ENCODE results near the gene CHIC2. TPM values are rescaled to one million over a fixed set of nuclear protein-coding genes. Genes with fewer than 3 reads are reported as not detected.
A peak's percentile ranks its signal among the peaks of the same experiment; 100 is the strongest.
"Not testable (repeated sequence)": the region's sequence is repeated elsewhere in the genome, so short reads cannot be mapped to it uniquely, and the experiment has no call there.

CHIC2 gene
- total and polyA plus RNA-seq, 2 experiments from 2014 or later = 61.8 to 70.0 TPM

- Histone ChIP-seq H3K27me3 (no peaks in the 10 kb centered on the region), H3K4me1 (ENCODE audit: insufficient read depth) (no peaks in the 10 kb centered on the region), H3K9me2 (replicated peaks; ENCODE audit: insufficient read depth) (no peaks in the 10 kb centered on the region), H3K9me3 (ENCODE audit: low read depth) (no peaks in the 10 kb centered on the region), H2AFZ (no peak overlapping the region), H3K27ac (no peak overlapping the region), H4K20me1 (ENCODE audit: insufficient read depth, poor library complexity, severe bottlenecking) (peaks cover 3% of the 10 kb centered on the region), H3K36me3 (replicated peaks; ENCODE audit: insufficient read depth, low read depth) (no peaks in the 10 kb centered on the region), H3K4me2 (peak overlapping the region; percentile 59), H3K4me3 (no peak overlapping the region), H3K79me2 (peaks cover 57% of the 10 kb centered on the region)
- no peak for DNase-seq (ENCODE audit: low spot score)
- TF ChIP-seq EZH2 (IDR thresholded peaks at IDR 0.05; ENCODE audit: borderline replicate concordance) (no peak), EZH2phosphoT487 (IDR thresholded peaks at IDR 0.05; ENCODE audit: low read depth, severe bottlenecking, unreplicated experiment) (no peak), CTCF (IDR thresholded peaks at IDR 0.05; ENCODE audit: poor library complexity) (no peak)
- WGBS (ENCODE audit: low lambda C conversion rate, missing lambda C conversion rate) = 47% methylated on average over 3 of the region's 3 CpGs
Measured at GRCh38 chr4:54032558-54033135, 31.8 kb downstream of the CHIC2 start.

- Histone ChIP-seq H3K36me3 (replicated peaks; ENCODE audit: insufficient read depth, low read depth) (no peaks in the 10 kb centered on the region), H4K20me1 (ENCODE audit: insufficient read depth, poor library complexity, severe bottlenecking) (peaks cover 17% of the 10 kb centered on the region), H3K27ac (no peak overlapping the region), H2AFZ (no peak overlapping the region), H3K4me2 (no peak overlapping the region), H3K27me3 (no peaks in the 10 kb centered on the region), H3K9me3 (ENCODE audit: low read depth) (no peaks in the 10 kb centered on the region), H3K4me1 (ENCODE audit: insufficient read depth) (no peaks in the 10 kb centered on the region), H3K9me2 (replicated peaks; ENCODE audit: insufficient read depth) (no peaks in the 10 kb centered on the region), H3K4me3 (no peak overlapping the region), H3K79me2 (peaks cover 70% of the 10 kb centered on the region)
- TF ChIP-seq CTCF (IDR thresholded peaks at IDR 0.05; ENCODE audit: poor library complexity) (no peak), EZH2phosphoT487 (IDR thresholded peaks at IDR 0.05; ENCODE audit: low read depth, severe bottlenecking, unreplicated experiment) (no peak), EZH2 (IDR thresholded peaks at IDR 0.05; ENCODE audit: borderline replicate concordance) (no peak)
- WGBS (ENCODE audit: low lambda C conversion rate, missing lambda C conversion rate) = 47% methylated on average over 1 of the region's 1 CpG
- DNase-seq (ENCODE audit: low spot score) = no peak
Measured at GRCh38 chr4:54027311-54027710, 37.1 kb downstream of the CHIC2 start.

- no peaks in the 10 kb centered on the region for H3K9me2 ChIP-seq (replicated peaks; ENCODE audit: insufficient read depth)
- no peak for TF ChIP-seq EZH2phosphoT487 (IDR thresholded peaks at IDR 0.05; ENCODE audit: low read depth, severe bottlenecking, unreplicated experiment)
- TF ChIP-seq EZH2 (IDR thresholded peaks at IDR 0.05; ENCODE audit: borderline replicate concordance) = no peak
- no peak for TF ChIP-seq CTCF (IDR thresholded peaks at IDR 0.05; ENCODE audit: poor library complexity)
- no peaks in the 10 kb centered on the region for H3K27me3 ChIP-seq
- H3K4me3 ChIP-seq = no peak overlapping the region
- H3K9me3 ChIP-seq (ENCODE audit: low read depth) = no peaks in the 10 kb centered on the region
- no peaks in the 10 kb centered on the region for H3K36me3 ChIP-seq (replicated peaks; ENCODE audit: insufficient read depth, low read depth)
- 98% methylated on average over 7 of the region's 7 CpGs for WGBS (ENCODE audit: low lambda C conversion rate, missing lambda C conversion rate)
- H3K4me1 ChIP-seq (ENCODE audit: insufficient read depth) = no peaks in the 10 kb centered on the region
- DNase-seq (ENCODE audit: low spot score) = no peak
- peaks cover 74% of the 10 kb centered on the region for H3K79me2 ChIP-seq
- H3K27ac ChIP-seq = no peak overlapping the region
- peaks cover 14% of the 10 kb centered on the region for H4K20me1 ChIP-seq (ENCODE audit: insufficient read depth, poor library complexity, severe bottlenecking)
- no peak overlapping the region for H2AFZ ChIP-seq
- H3K4me2 ChIP-seq = no peak overlapping the region
Measured at GRCh38 chr4:54025582-54025981, 38.8 kb downstream of the CHIC2 start.

- over 99% methylated on average over 8 of the region's 8 CpGs for WGBS (ENCODE audit: low lambda C conversion rate, missing lambda C conversion rate)
- not testable (repeated sequence) for H3K4me2 ChIP-seq; H3K9me2 ChIP-seq (replicated peaks; ENCODE audit: insufficient read depth); H3K27me3 ChIP-seq; DNase-seq (ENCODE audit: low spot score); H3K27ac ChIP-seq; H2AFZ ChIP-seq; H3K4me3 ChIP-seq; H3K9me3 ChIP-seq (ENCODE audit: low read depth); H3K4me1 ChIP-seq (ENCODE audit: insufficient read depth); H3K36me3 ChIP-seq (replicated peaks; ENCODE audit: insufficient read depth, low read depth)
- Histone ChIP-seq H3K79me2 (peaks cover 53% of the 10 kb centered on the region), H4K20me1 (ENCODE audit: insufficient read depth, poor library complexity, severe bottlenecking) (peaks cover 14% of the 10 kb centered on the region)
Measured at GRCh38 chr4:54023019-54023418, 41.4 kb downstream of the CHIC2 start.

Measured in hepatocyte (in vitro differentiated cells).